ENCODE measurements around the gene SLC39A3. TPM values are rescaled to one million over a fixed set of nuclear protein-coding genes. Genes with fewer than 3 reads are reported as not detected.

Gene SLC39A3
- total and polyA plus RNA-seq, 4 experiments from 2014 or later, result 18.2 to 41.7 (median 24.0) TPM

GRCh38 chr19:2768365-2769132 is 28.7 kb upstream of the SLC39A3 start:
- POLR2A ChIA-PET (ENCODE audit: partially characterized antibody), result interaction anchor here (1.5 kb wide), 1 partner anchor 15 kb away, joined by 5 read pairs; the partner anchor contains the start of gene SGTA
- Mint-ChIP-seq H3K4me3 (no peak overlapping the region), H3K27me3 (no peaks in the 10 kb centered on the region)

DNA sequence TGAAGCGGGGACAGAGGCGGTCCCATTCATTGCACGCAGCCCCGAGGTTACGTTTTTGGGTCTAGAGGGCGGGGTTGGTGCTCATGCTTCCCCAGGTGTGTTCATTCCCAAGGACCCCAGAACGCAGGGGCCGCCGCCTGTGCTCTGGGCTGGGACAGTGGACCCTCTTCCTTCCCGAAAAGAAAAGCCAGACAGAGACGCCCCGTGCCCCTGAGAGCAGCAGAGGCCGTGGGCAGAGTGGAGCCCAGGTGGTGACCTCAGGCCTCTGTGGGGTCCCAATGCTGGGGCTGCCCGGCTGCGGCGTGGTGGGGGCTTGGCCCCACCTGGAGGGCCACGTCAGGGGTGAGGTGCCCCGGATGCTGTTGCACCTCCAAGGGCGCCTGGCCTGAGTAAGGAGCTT is 27.9 kb upstream of the SLC39A3 start:
- intact Hi-C loops (cut with micrococcal nuclease), result no loop called here
- H3K36me3 Mint-ChIP-seq, result peaks cover 7 to 16% of the 10 kb centered on the region in 2 donors
- Histone ChIP-seq H3K9me3 (ENCODE audit: control insufficient read depth in 1 of 2, low read length in 2 of 2) (no peaks in the 10 kb centered on the region), H3K27me3 (ENCODE audit: insufficient read depth, low read length) (no peaks in the 10 kb centered on the region), H3K36me3 (ENCODE audit: insufficient read depth, low read length) (peaks cover 27% of the 10 kb centered on the region), H3K4me1 (ENCODE audit: insufficient read depth, low read length) (no peaks in the 10 kb centered on the region), H3K4me3 (ENCODE audit: low read length in 2 of 2) (no peak overlapping the region), H3K27ac (ENCODE audit: low read depth, low read length) (no peak overlapping the region)
- ChIA-PET POLR2A (ENCODE audit: partially characterized antibody) (interaction anchor here (1.5 kb wide), 1 partner anchor 15 kb away, joined by 5 read pairs; the partner anchor contains the start of gene SGTA), CTCF (ENCODE audit: partially characterized antibody) (no interaction called here)
- peaks cover 2 to 11% (median 5%) of the 10 kb centered on the region in 4 donors for H3K4me1 Mint-ChIP-seq
- no peak overlapping the region for H3K27ac Mint-ChIP-seq
- no peaks in the 10 kb centered on the region for H3K27me3 Mint-ChIP-seq
- H3K4me3 Mint-ChIP-seq, result no peak overlapping the region
- no peaks in the 10 kb centered on the region for H3K9me3 Mint-ChIP-seq
- no peak for DNase-seq

More at GRCh38 chr19:2768365-2769132, 28.7 kb upstream of the SLC39A3 start:
- Histone ChIP-seq H3K4me1 (ENCODE audit: insufficient read depth, low read length) (no peaks in the 10 kb centered on the region), H3K4me3 (ENCODE audit: low read length in 2 of 2) (no peak overlapping the region), H3K27ac (ENCODE audit: low read depth, low read length) (no peak overlapping the region), H3K9me3 (ENCODE audit: control insufficient read depth in 1 of 2, low read length in 2 of 2) (no peaks in the 10 kb centered on the region), H3K36me3 (ENCODE audit: insufficient read depth, low read length) (peaks cover 24% of the 10 kb centered on the region), H3K27me3 (ENCODE audit: insufficient read depth, low read length) (no peaks in the 10 kb centered on the region)
- Mint-ChIP-seq H3K4me1 (peaks cover 2 to 11% (median 5%) of the 10 kb centered on the region in 4 donors), H3K27ac (no peak overlapping the region), H3K9me3 (no peaks in the 10 kb centered on the region), H3K36me3 (peaks cover 7 to 13% of the 10 kb centered on the region in 2 donors)
- DNase-seq, result no peak
- intact Hi-C loops (cut with micrococcal nuclease), result no loop called here
- CTCF ChIA-PET (ENCODE audit: partially characterized antibody), result interaction anchor here (2.6 kb wide), 1 partner anchor 20 kb away, joined by 11 read pairs; no protein-coding TSS in a partner anchor

- Mint-ChIP-seq H3K9me3 (no peaks in the 10 kb centered on the region), H3K27ac (peak overlapping the region in 1 of 7 donors; percentile 69), H3K27me3 (no peaks in the 10 kb centered on the region), H3K36me3 (peaks cover 10 to 21% of the 10 kb centered on the region in 2 donors), H3K4me3 (no peak overlapping the region), H3K4me1 (peaks cover 0 to 3% (median 0%) of the 10 kb centered on the region in 4 donors)
- no peaks in the 10 kb centered on the region for H3K4me1 ChIP-seq (ENCODE audit: insufficient read depth, low read length)
- intact Hi-C loops (cut with micrococcal nuclease), result no loop called here
- CTCF ChIA-PET (ENCODE audit: partially characterized antibody), result interaction anchor here (1.2 kb wide), 1 partner anchor 17 kb away, joined by 5 read pairs; no protein-coding TSS in a partner anchor
- POLR2A ChIA-PET (ENCODE audit: partially characterized antibody), result no interaction called here
- H3K36me3 ChIP-seq (ENCODE audit: insufficient read depth, low read length), result peaks cover 27% of the 10 kb centered on the region
- DNase-seq, result no peak
- no peaks in the 10 kb centered on the region for H3K27me3 ChIP-seq (ENCODE audit: insufficient read depth, low read length)
- H3K27ac ChIP-seq (ENCODE audit: low read depth, low read length), result no peak overlapping the region
- no peaks in the 10 kb centered on the region for H3K9me3 ChIP-seq (ENCODE audit: control insufficient read depth in 1 of 2, low read length in 2 of 2)
- H3K4me3 ChIP-seq (ENCODE audit: low read length in 2 of 2), result no peak overlapping the region
Measured at GRCh38 chr19:2766594-2767372, 27.0 kb upstream of the SLC39A3 start.

DNA sequence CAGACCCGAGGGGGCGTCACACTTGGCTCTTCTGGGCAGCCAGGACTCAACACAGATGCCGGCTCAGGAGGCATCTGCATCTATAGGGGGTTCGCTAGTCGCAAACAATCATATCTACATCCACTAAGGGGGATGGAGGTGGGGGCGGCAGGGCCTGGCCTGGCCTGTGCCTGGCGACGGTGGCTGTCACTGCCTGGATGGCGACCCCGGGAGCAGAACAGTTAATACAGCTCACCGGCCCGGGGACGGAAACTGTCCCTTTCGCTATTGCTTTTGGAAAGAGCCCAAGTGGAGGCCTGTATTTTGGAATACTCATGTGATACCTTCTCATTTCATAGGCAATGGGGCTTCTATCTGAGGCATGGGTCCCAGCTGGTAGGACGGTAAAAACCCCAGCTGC is 25.6 kb upstream of the SLC39A3 start:
- no peak for DNase-seq
- POLR2A ChIA-PET (ENCODE audit: partially characterized antibody), result no interaction called here
- H3K36me3 Mint-ChIP-seq, result peaks cover 11 to 28% of the 10 kb centered on the region in 2 donors

DNA sequence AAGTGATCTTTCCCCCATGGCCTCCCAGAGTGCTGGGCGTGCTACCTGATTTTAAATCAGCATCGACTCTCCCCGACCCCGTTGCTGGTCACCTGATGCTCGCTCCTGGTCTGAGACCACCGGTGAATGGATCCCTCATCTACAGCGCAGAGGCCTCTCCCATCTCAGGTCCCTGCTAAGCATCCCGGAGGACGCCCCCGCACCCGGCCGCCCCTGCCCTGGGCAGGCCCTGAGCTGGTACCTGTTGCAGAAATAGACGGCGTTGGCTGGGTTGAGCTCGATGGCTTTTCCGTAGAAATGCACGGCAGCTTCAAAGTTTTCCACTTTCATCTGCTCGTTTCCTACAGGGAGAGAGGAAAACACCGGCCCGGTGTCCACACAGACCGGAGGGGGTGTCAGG is 25.1 kb upstream of the SLC39A3 start:
- no peaks in the 10 kb centered on the region for H3K4me1 ChIP-seq (ENCODE audit: insufficient read depth, low read length)
- H3K36me3 ChIP-seq (ENCODE audit: insufficient read depth, low read length), result peaks cover 24% of the 10 kb centered on the region
- DNase-seq, result no peak
- H3K9me3 ChIP-seq (ENCODE audit: control insufficient read depth in 1 of 2, low read length in 2 of 2), result no peaks in the 10 kb centered on the region
- Mint-ChIP-seq H3K27ac (no peak overlapping the region), H3K27me3 (no peaks in the 10 kb centered on the region), H3K4me3 (no peak overlapping the region), H3K4me1 (peaks cover 0 to 3% (median 0%) of the 10 kb centered on the region in 4 donors), H3K36me3 (peaks cover 11 to 31% of the 10 kb centered on the region in 2 donors), H3K9me3 (no peaks in the 10 kb centered on the region)
- no peak overlapping the region for H3K4me3 ChIP-seq (ENCODE audit: low read length in 2 of 2)
- POLR2A ChIA-PET (ENCODE audit: partially characterized antibody), result no interaction called here
- H3K27me3 ChIP-seq (ENCODE audit: insufficient read depth, low read length), result no peaks in the 10 kb centered on the region
- no peak overlapping the region for H3K27ac ChIP-seq (ENCODE audit: low read depth, low read length)
- CTCF ChIA-PET (ENCODE audit: partially characterized antibody), result no interaction called here
- intact Hi-C loops (cut with micrococcal nuclease), result no loop called here

More for the DNA sequence above, 25.6 kb upstream of the SLC39A3 start:
- no peaks in the 10 kb centered on the region for H3K27me3 Mint-ChIP-seq
- Histone ChIP-seq H3K4me3 (ENCODE audit: low read length in 2 of 2) (no peak overlapping the region), H3K9me3 (ENCODE audit: control insufficient read depth in 1 of 2, low read length in 2 of 2) (no peaks in the 10 kb centered on the region), H3K27me3 (ENCODE audit: insufficient read depth, low read length) (no peaks in the 10 kb centered on the region), H3K36me3 (ENCODE audit: insufficient read depth, low read length) (peaks cover 24% of the 10 kb centered on the region), H3K27ac (ENCODE audit: low read depth, low read length) (no peak overlapping the region), H3K4me1 (ENCODE audit: insufficient read depth, low read length) (no peaks in the 10 kb centered on the region)
- no peak overlapping the region for H3K4me3 Mint-ChIP-seq
- no peak overlapping the region for H3K27ac Mint-ChIP-seq
- intact Hi-C loops (cut with micrococcal nuclease), result no loop called here
- CTCF ChIA-PET (ENCODE audit: partially characterized antibody), result no interaction called here
- H3K9me3 Mint-ChIP-seq, result no peaks in the 10 kb centered on the region
- H3K4me1 Mint-ChIP-seq, result peaks cover 0 to 3% (median 0%) of the 10 kb centered on the region in 4 donors

- peaks cover 5% of the 10 kb centered on the region for H3K4me1 ChIP-seq (ENCODE audit: insufficient read depth, low read length)
- H3K4me3 ChIP-seq (ENCODE audit: low read length in 2 of 2), result no peak overlapping the region
- Mint-ChIP-seq H3K27me3 (no peaks in the 10 kb centered on the region), H3K4me3 (no peak overlapping the region), H3K9me3 (no peaks in the 10 kb centered on the region), H3K36me3 (peaks cover 19 to 38% of the 10 kb centered on the region in 2 donors), H3K4me1 (peaks cover 0 to 9% (median 3%) of the 10 kb centered on the region in 4 donors), H3K27ac (no peak overlapping the region)
- intact Hi-C loops (cut with micrococcal nuclease), result no loop called here
- no peaks in the 10 kb centered on the region for H3K27me3 ChIP-seq (ENCODE audit: insufficient read depth, low read length)
- no peak for DNase-seq
- CTCF ChIA-PET (ENCODE audit: partially characterized antibody), result interaction anchor here (1.3 kb wide), 1 partner anchor 12 kb away, joined by 3 read pairs; no protein-coding TSS in a partner anchor
- H3K36me3 ChIP-seq (ENCODE audit: insufficient read depth, low read length), result peaks cover 24% of the 10 kb centered on the region
- H3K9me3 ChIP-seq (ENCODE audit: control insufficient read depth in 1 of 2, low read length in 2 of 2), result no peaks in the 10 kb centered on the region
- POLR2A ChIA-PET (ENCODE audit: partially characterized antibody), result no interaction called here
- H3K27ac ChIP-seq (ENCODE audit: low read depth, low read length), result no peak overlapping the region
Measured at GRCh38 chr19:2763687-2764086, 23.9 kb upstream of the SLC39A3 start.

Data from CD4-positive, alpha-beta memory T cell (primary cell).